HCT116 (cell line): Measurements from ENCODE around the gene AP1M1. TPM values are rescaled to one million over a fixed set of nuclear protein-coding genes. Genes with fewer than 3 reads are reported as not detected.

Source experiments
- ATAC-seq: fragments of 200-7000 bp; cut with Tn5 transposase; 2 replicates; pipeline ENCODE4 v1.9.1; 2020; ENCODE audit warnings: mild to moderate bottlenecking, moderate library complexity
- BruUV-seq: library from RNA; stranded (reverse); fragments of 400-500 nt; replicated peaks from 2 replicates; lab custom pipeline; 2021; lab: Mats Ljungman, UMichigan
- CTCF ChIA-PET: fragments of 300-600 bp; sonication (Branson Sonifier 250); formaldehyde crosslinking; loops from one replicate; lab custom pipeline; 2021; ENCODE audit warnings: antibody characterized with exemption; lab: Charles Lee
- POLR2A ChIA-PET: fragments of 300-600, 350-600 bp; sonication (Branson Sonifier 250); formaldehyde crosslinking; loops from one replicate; lab custom pipeline; 2021; ENCODE audit warnings: antibody characterized with exemption; lab: Charles Lee
- RAD21 ChIA-PET, 2 experiments: fragments of 300-600 bp; sonication (Branson Sonifier 250); formaldehyde crosslinking; loops; one replicate each; lab custom pipeline; 2023; ENCODE audit warnings: low total read pairs in 2 of 2; ENCODE audit not compliant: uncharacterized antibody in 2 of 2, unreplicated experiment in 2 of 2, low non-redundant PET in 1 of 2; lab: Charles Lee
- DNase-seq: peaks from one replicate; pipeline ENCODE4 v3.0.0-alpha.2; 2010; ENCODE audit warnings: low read depth, low spot score
- H2AFZ ChIP-seq: fragments of 200-600 bp; shearing (Covaris generic), sonication (generic); 2 replicates; pipeline ENCODE4 v1.6.1; 2017; ENCODE audit warnings: low read depth, mixed run types, mixed read lengths, antibody characterized with exemption, low read length; ENCODE audit not compliant: poor library complexity, severe bottlenecking
- H3K27ac ChIP-seq: 2 replicates; pipeline ENCODE4 v1.5.1; 2012; ENCODE audit warnings: low read depth, low read length
- H3K27me3 ChIP-seq: fragments of 200-600 bp; sonication (generic); 2 replicates; pipeline ENCODE4 v1.6.1; 2016; ENCODE audit warnings: mixed run types, low read length, mixed read lengths; ENCODE audit not compliant: insufficient read depth
- H3K36me3 ChIP-seq, 2 experiments: fragments of 200-500 bp in 1 of 2; fragments of 200-600 bp in 1 of 2; sonication (Bioruptor generic) in 1 of 2; sonication (generic) in 1 of 2; 2 replicates each; pipeline versions ENCODE4 v1.5.1 to v1.6.1; 2014 to 2016; ENCODE audit warnings: low read length in 2 of 2, inconsistent platforms in 1 of 2, mixed read lengths in 1 of 2, mixed run types in 1 of 2; ENCODE audit not compliant: insufficient read depth in 2 of 2, control insufficient read depth in 1 of 2
- H3K4me1 ChIP-seq, 2 experiments: fragments of 200-600 bp in 1 of 2; sonication (generic) in 1 of 2; 2 replicates each; pipeline versions ENCODE4 v1.5.1 to v1.6.1; 2012 to 2017; ENCODE audit warnings: low read length in 2 of 2, inconsistent platforms in 1 of 2, mild to moderate bottlenecking in 1 of 2, mixed read lengths in 1 of 2, mixed run types in 1 of 2, moderate library complexity in 1 of 2; ENCODE audit not compliant: insufficient read depth in 2 of 2, control insufficient read depth in 1 of 2
- H3K4me2 ChIP-seq: fragments of 200-600 bp; sonication (generic); 2 replicates; pipeline ENCODE4 v1.6.1; 2017; ENCODE audit warnings: mixed run types, low read length, mixed read lengths
- H3K4me3 ChIP-seq, 2 experiments: fragments of 200-600 bp in 1 of 2; sonication (generic) in 1 of 2; replicated peaks in 1 of 2; 2 replicates each; pipeline ENCODE4 v1.5.1; 2011 to 2016; ENCODE audit warnings: low read length in 2 of 2, control low read depth in 1 of 2, low read depth in 1 of 2, mild to moderate bottlenecking in 1 of 2, mixed read lengths in 1 of 2, mixed run types in 1 of 2
- H3K79me2 ChIP-seq: fragments of 200-600 bp; sonication (generic); 2 replicates; pipeline ENCODE4 v1.6.1; 2017; ENCODE audit warnings: mild to moderate bottlenecking, mixed run types, low read length, moderate library complexity, mixed read lengths; ENCODE audit not compliant: insufficient read depth
- H3K9ac ChIP-seq: fragments of 200-600 bp; sonication (generic); 2 replicates; pipeline ENCODE4 v1.6.1; 2016; ENCODE audit warnings: low read length, mixed read lengths
- H3K9me2 ChIP-seq: fragments of 200-600 bp; sonication (generic), shearing (Covaris generic); 2 replicates; pipeline ENCODE4 v1.6.1; 2017; ENCODE audit warnings: mixed run types, mild to moderate bottlenecking, moderate library complexity; ENCODE audit not compliant: insufficient read depth
- H3K9me3 ChIP-seq, 2 experiments: fragments of 200-500 bp in 1 of 2; fragments of 200-600 bp in 1 of 2; sonication (Bioruptor generic) in 1 of 2; sonication (generic) in 1 of 2; 2 replicates each; pipeline ENCODE4 v1.6.1; 2014 to 2017; ENCODE audit warnings: low read length in 2 of 2, mixed read lengths in 2 of 2, inconsistent platforms in 1 of 2, low read depth in 1 of 2, mild to moderate bottlenecking in 1 of 2, mixed run types in 1 of 2, moderate library complexity in 1 of 2; ENCODE audit not compliant: control insufficient read depth in 1 of 2, insufficient read depth in 1 of 2
- H4K20me1 ChIP-seq: fragments of 200-600 bp; sonication (generic), shearing (Covaris generic); 2 replicates; pipeline ENCODE4 v1.6.1; 2017; ENCODE audit warnings: mixed run types, mild to moderate bottlenecking, moderate library complexity; ENCODE audit not compliant: insufficient read depth
- CBX3 ChIP-seq: IDR thresholded peaks from 2 replicates; pipeline ENCODE4 v1.6.1; 2012; ENCODE audit warnings: low read depth
- CEBPB ChIP-seq: IDR thresholded peaks from 2 replicates; pipeline ENCODE4 v1.6.1; 2012; ENCODE audit warnings: low read depth
- EGR1 ChIP-seq: IDR thresholded peaks from 2 replicates; pipeline ENCODE4 v1.6.1; 2012; ENCODE audit warnings: low read depth
- FOSL1 ChIP-seq: IDR thresholded peaks from 2 replicates; pipeline ENCODE4 v1.6.1; 2012; ENCODE audit warnings: low read depth
- POLR2A ChIP-seq: IDR thresholded peaks from 2 replicates; pipeline ENCODE4 v1.7.0; 2011; ENCODE audit warnings: borderline replicate concordance; ENCODE audit not compliant: insufficient read depth, insufficient read length; ENCODE audit errors: extremely low read depth
- SRF ChIP-seq: IDR thresholded peaks from 2 replicates; pipeline ENCODE4 v1.6.1; 2012; ENCODE audit warnings: low read depth
- TCF7L2 ChIP-seq: IDR thresholded peaks from 2 replicates; pipeline ENCODE4 v1.7.0; 2011; ENCODE audit warnings: borderline replicate concordance, inconsistent platforms; ENCODE audit not compliant: insufficient read depth, insufficient read length; ENCODE audit errors: extremely low read depth
- YY1 ChIP-seq: IDR thresholded peaks from 2 replicates; pipeline ENCODE4 v1.6.1; 2011; ENCODE audit warnings: low read length, low read depth, moderate library complexity, mild to moderate bottlenecking; ENCODE audit not compliant: insufficient replicate concordance; ENCODE audit errors: extremely low read depth
- intact Hi-C: fragments of 100-400 bp; cut with micrococcal nuclease; formaldehyde crosslinking; loops from 2 replicates; pipeline ENCODE4 v1.10.0; 2022
- total RNA-seq: library from RNA; stranded (reverse); gene quantifications from one replicate; pipeline ENCODE4 v1.2.1, GENCODE V29; 2021; ENCODE audit not compliant: unreplicated experiment
- TF ChIP-seq, protein P1 (sequence below), 3 experiments: fragments of 200-600 bp in 1 of 3; sonication (generic) in 1 of 3; IDR thresholded peaks in 2 of 3; conservative IDR thresholded peaks in 1 of 3; 2 replicates each; pipeline ENCODE4 v1.5.1; 2012 to 2017; ENCODE audit warnings: low read depth in 2 of 3, low read length in 2 of 3, antibody characterized with exemption in 1 of 3, borderline replicate concordance in 1 of 3, control low read depth in 1 of 3, mild to moderate bottlenecking in 1 of 3, mixed read lengths in 1 of 3, mixed run types in 1 of 3, moderate library complexity in 1 of 3; ENCODE audit not compliant: insufficient read depth in 1 of 3
- TF ChIP-seq, protein P2 (sequence below): IDR thresholded peaks from 2 replicates; pipeline ENCODE4 v1.6.1; 2012; ENCODE audit warnings: low read depth

Gene AP1M1
- total RNA-seq, 1 experiment from 2014 or later: 50.0 TPM

DNA sequence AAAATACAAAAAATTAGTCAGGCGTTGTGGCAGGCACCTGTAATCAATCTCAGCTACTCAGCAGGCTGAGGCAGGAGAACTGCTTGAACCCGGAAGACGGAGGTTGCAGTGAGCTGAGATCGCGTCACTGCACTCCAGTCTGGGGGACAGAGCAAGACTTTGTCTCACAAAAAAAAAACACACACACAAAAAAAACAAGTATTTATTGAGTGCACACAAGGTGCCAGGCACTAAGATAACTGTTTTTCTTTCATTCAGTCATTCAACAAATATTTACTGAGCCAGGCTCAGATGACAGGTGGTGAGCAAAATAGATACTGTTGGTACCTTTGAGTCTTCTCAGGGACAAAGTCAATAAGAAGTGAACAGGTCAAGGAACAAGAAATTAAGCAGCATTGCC, 30.7 kb upstream of the AP1M1 start:
- ATAC-seq: no peak
- POLR2A ChIA-PET: no interaction called here
- DNase-seq: no peak
- H3K79me2 ChIP-seq: no peaks in the 10 kb centered on the region
- H3K36me3 ChIP-seq: no peaks in the 10 kb centered on the region
- H4K20me1 ChIP-seq: no peaks in the 10 kb centered on the region
- CTCF ChIA-PET: no interaction called here
- TF ChIP-seq POLR2A (no peak), EGR1 (no peak), SRF (no peak), YY1 (no peak), CEBPB (no peak)
- no peaks in the 10 kb centered on the region; a peak in 1 of 4 replicates for H3K9me3 ChIP-seq
- H3K9me2 ChIP-seq: no peaks in the 10 kb centered on the region
- no peak overlapping the region for H3K27ac ChIP-seq
- RAD21 ChIA-PET: no interaction called here
- peaks cover 22 to 36% of the 10 kb centered on the region in 2 experiments for H3K4me1 ChIP-seq
- intact Hi-C loops: no loop called here
- BruUV-seq: no TSS peak
- H3K4me3 ChIP-seq: no peak overlapping the region
- no peaks in the 10 kb centered on the region for H3K27me3 ChIP-seq
- no peak overlapping the region for H2AFZ ChIP-seq
- H3K9ac ChIP-seq: no peak overlapping the region
- H3K4me2 ChIP-seq: no peak overlapping the region

DNA sequence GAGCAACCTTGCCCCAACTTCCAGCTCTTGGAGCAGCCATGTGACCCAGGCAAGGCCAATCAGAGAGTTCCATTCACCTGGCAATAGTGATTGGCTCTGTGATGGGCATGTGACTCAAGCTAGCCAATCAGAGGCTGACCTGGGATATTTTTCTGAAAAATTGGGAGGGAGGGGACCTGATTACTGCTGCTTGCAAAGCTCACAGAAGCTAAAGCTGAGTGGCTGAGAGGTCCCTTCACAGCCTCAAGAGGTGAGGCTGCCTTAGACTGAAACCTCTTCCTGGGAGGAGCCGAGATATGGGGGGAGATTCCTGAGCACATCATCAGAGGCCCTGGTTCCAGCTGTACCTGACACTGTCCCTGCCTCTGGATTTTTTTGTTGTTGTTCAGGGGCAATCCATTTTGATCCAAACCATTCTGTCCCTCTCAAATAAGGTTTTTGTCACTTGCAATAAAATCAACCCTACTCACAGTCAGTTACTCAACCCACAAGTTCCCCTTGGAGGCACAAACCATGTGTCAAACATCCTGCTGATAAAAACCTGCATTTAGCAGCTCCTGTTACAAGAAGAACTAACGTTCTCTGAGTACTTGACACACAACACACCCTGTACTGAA, 29.1 kb upstream of the AP1M1 start:
- TF ChIP-seq, protein P1, sequence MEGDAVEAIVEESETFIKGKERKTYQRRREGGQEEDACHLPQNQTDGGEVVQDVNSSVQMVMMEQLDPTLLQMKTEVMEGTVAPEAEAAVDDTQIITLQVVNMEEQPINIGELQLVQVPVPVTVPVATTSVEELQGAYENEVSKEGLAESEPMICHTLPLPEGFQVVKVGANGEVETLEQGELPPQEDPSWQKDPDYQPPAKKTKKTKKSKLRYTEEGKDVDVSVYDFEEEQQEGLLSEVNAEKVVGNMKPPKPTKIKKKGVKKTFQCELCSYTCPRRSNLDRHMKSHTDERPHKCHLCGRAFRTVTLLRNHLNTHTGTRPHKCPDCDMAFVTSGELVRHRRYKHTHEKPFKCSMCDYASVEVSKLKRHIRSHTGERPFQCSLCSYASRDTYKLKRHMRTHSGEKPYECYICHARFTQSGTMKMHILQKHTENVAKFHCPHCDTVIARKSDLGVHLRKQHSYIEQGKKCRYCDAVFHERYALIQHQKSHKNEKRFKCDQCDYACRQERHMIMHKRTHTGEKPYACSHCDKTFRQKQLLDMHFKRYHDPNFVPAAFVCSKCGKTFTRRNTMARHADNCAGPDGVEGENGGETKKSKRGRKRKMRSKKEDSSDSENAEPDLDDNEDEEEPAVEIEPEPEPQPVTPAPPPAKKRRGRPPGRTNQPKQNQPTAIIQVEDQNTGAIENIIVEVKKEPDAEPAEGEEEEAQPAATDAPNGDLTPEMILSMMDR (IDR thresholded peaks at IDR 0.05 in 2 of 3, conservative IDR thresholded peaks at IDR 0.05 in 1 of 3; ENCODE audit: borderline replicate concordance in 1 of 3, insufficient read depth in 1 of 3, low read depth in 2 of 3, low read length in 2 of 3): no peak
- TF ChIP-seq, protein P2, sequence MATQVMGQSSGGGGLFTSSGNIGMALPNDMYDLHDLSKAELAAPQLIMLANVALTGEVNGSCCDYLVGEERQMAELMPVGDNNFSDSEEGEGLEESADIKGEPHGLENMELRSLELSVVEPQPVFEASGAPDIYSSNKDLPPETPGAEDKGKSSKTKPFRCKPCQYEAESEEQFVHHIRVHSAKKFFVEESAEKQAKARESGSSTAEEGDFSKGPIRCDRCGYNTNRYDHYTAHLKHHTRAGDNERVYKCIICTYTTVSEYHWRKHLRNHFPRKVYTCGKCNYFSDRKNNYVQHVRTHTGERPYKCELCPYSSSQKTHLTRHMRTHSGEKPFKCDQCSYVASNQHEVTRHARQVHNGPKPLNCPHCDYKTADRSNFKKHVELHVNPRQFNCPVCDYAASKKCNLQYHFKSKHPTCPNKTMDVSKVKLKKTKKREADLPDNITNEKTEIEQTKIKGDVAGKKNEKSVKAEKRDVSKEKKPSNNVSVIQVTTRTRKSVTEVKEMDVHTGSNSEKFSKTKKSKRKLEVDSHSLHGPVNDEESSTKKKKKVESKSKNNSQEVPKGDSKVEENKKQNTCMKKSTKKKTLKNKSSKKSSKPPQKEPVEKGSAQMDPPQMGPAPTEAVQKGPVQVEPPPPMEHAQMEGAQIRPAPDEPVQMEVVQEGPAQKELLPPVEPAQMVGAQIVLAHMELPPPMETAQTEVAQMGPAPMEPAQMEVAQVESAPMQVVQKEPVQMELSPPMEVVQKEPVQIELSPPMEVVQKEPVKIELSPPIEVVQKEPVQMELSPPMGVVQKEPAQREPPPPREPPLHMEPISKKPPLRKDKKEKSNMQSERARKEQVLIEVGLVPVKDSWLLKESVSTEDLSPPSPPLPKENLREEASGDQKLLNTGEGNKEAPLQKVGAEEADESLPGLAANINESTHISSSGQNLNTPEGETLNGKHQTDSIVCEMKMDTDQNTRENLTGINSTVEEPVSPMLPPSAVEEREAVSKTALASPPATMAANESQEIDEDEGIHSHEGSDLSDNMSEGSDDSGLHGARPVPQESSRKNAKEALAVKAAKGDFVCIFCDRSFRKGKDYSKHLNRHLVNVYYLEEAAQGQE: no peak
- TF ChIP-seq FOSL1: no peak
- no peak for TF ChIP-seq CBX3
- no peak for TF ChIP-seq TCF7L2
- no peak for TF ChIP-seq SRF
- TF ChIP-seq, all 23 proteins: peak for 0
- ChIA-PET CTCF (no interaction called here), RAD21 (no interaction called here), POLR2A (no interaction called here)
- Histone ChIP-seq H3K79me2 (no peaks in the 10 kb centered on the region), H3K4me1 (peaks cover 11 to 35% of the 10 kb centered on the region in 2 experiments), H3K4me3 (no peak overlapping the region), H3K9ac (no peak overlapping the region), H3K9me2 (no peaks in the 10 kb centered on the region), H3K36me3 (no peaks in the 10 kb centered on the region), H4K20me1 (no peaks in the 10 kb centered on the region), H3K4me2 (no peak overlapping the region), H2AFZ (no peak overlapping the region), H3K9me3 (no peaks in the 10 kb centered on the region; a peak in 1 of 4 replicates), H3K27ac (no peak overlapping the region), H3K27me3 (no peaks in the 10 kb centered on the region)
- BruUV-seq: no TSS peak
- intact Hi-C loops: no loop called here
- DNase-seq (no peak), ATAC-seq (peak; percentile 57)
